ENCODE results near the gene CEP43. TPM values are rescaled to one million over a fixed set of nuclear protein-coding genes. Genes with fewer than 3 reads are reported as not detected.

CEP43 gene
- total RNA-seq, 1 donor from 2014 or later, result 12.3 TPM

DNA sequence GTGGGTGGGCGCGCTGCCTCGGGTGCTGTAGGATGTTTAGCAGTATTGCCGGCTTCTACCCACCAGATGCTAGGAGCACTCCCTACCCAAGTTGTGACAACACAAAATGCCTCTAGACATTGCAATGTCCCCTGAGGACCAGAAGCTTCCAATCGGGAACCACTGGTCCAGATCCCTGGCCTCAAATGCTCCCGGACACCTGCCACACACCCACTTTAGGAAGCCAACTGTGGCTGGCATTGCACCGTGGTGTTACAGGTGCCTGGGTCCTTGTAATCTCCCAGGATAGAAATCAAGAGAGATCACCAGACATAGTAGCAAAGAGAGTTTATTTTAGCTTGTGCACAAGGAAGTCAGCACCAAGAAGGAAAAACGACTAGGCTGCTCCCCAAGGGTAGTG is 27.9 kb upstream of the CEP43 start:
- no peak overlapping the region for H3K4me3 ChIP-seq
- DNase-seq, result no peak
- no peaks in the 10 kb centered on the region for H3K27me3 ChIP-seq (ENCODE audit: low read depth)
- intact Hi-C loops (cut with micrococcal nuclease), result no loop called here
- H3K36me3 ChIP-seq, result no peaks in the 10 kb centered on the region
- TF ChIP-seq CTCF (IDR thresholded peaks at IDR 0.05; ENCODE audit: borderline replicate concordance), result no peak
- no peaks in the 10 kb centered on the region for H3K9me3 ChIP-seq (replicated peaks)
- no peaks in the 10 kb centered on the region for H3K4me1 ChIP-seq
- H3K27ac ChIP-seq (replicated peaks), result no peak overlapping the region

DNA sequence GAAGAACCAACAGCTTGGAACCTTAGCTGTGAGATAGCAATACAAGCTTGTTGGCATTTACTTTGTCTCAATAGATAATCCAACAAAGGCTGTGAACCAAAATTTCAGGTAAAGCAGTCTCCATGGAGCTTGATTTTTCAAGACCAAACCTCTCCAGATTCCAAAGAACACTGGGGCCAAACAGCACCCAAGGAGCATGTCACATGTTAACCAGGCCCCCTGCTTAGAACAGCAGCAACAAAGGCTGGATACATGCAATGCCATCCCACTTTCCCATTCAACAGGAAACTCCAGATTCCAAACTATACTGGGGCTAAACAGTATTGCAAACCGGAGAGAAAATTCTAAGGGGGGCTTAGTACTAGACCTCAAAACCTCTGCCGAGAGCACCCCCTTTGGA is 27.1 kb upstream of the CEP43 start:
- Histone ChIP-seq H3K4me3 (no peak overlapping the region), H3K36me3 (no peaks in the 10 kb centered on the region), H3K27me3 (ENCODE audit: low read depth) (no peaks in the 10 kb centered on the region), H3K9me3 (replicated peaks) (no peaks in the 10 kb centered on the region), H3K4me1 (no peaks in the 10 kb centered on the region), H3K27ac (replicated peaks) (no peak overlapping the region)
- intact Hi-C loops (cut with micrococcal nuclease), result no loop called here
- TF ChIP-seq CTCF (IDR thresholded peaks at IDR 0.05; ENCODE audit: borderline replicate concordance), result no peak
- no peak for DNase-seq

- no peak for DNase-seq
- H3K9me3 ChIP-seq (replicated peaks), result no peaks in the 10 kb centered on the region
- no peaks in the 10 kb centered on the region for H3K4me1 ChIP-seq
- TF ChIP-seq CTCF (IDR thresholded peaks at IDR 0.05; ENCODE audit: borderline replicate concordance), result no peak
- no peaks in the 10 kb centered on the region for H3K36me3 ChIP-seq
- no peaks in the 10 kb centered on the region for H3K27me3 ChIP-seq (ENCODE audit: low read depth)
- intact Hi-C loops (cut with micrococcal nuclease), result no loop called here
- H3K4me3 ChIP-seq, result no peak overlapping the region
- no peak overlapping the region for H3K27ac ChIP-seq (replicated peaks)
Observed at GRCh38 chr6:166976636-166977035, 22.6 kb upstream of the CEP43 start.

DNA sequence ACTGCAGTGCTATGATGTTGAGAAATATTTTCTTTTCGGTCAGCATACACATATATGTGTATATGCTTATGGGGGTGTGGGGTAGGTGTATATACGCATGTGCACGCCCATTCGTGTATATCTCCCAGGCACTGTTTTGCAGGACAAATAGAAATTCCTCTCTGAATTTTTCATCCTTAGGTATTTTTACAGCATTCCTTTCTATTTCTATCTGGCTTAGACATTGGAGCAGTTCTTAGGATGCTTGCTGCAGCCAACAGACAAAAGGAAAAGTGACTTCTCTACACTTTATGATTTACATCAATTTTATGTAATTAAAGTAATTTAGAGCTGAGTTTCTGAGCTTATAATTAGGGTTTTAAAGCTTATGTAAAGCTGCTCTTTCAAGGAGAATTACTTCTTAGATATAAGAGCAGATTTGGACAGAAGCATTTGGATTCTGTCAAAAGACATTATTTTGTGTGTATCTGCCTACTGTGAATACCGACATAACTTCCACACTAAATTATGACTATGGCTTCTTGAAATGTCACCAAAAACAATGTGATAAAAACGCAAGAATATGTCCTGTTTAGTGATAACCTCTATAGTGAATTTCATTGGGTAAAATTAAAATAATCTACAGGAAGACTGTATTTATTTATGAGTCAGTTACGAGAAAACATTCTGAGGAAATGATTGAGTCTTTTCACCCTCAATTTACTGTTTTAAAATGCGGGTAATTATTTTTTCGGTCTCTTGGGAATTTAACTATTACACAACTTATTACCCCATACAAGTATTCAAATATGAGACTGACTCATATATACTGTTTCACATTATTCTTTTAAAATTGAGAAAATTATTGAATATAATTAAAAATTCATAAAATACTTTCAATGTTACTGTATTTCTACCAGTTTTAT is 21.3 kb upstream of the CEP43 start:
- Histone ChIP-seq H3K9me3 (replicated peaks) (no peaks in the 10 kb centered on the region), H3K27ac (replicated peaks) (no peak overlapping the region), H3K4me3 (no peak overlapping the region), H3K36me3 (no peaks in the 10 kb centered on the region), H3K27me3 (ENCODE audit: low read depth) (no peaks in the 10 kb centered on the region), H3K4me1 (no peaks in the 10 kb centered on the region)
- TF ChIP-seq CTCF (IDR thresholded peaks at IDR 0.05; ENCODE audit: borderline replicate concordance), result no peak
- DNase-seq, result no peak
- intact Hi-C loops (cut with micrococcal nuclease), result no loop called here

- TF ChIP-seq CTCF (IDR thresholded peaks at IDR 0.05; ENCODE audit: borderline replicate concordance), result no peak
- Histone ChIP-seq H3K36me3 (no peaks in the 10 kb centered on the region), H3K4me1 (no peaks in the 10 kb centered on the region), H3K27me3 (ENCODE audit: low read depth) (no peaks in the 10 kb centered on the region), H3K9me3 (replicated peaks) (no peaks in the 10 kb centered on the region), H3K27ac (replicated peaks) (no peak overlapping the region), H3K4me3 (no peak overlapping the region)
- no peak for DNase-seq
- intact Hi-C loops (cut with micrococcal nuclease), result loop anchor here (10.0 kb wide), 1 partner anchor 196 kb away; no protein-coding TSS in a partner anchor
Observed at GRCh38 chr6:166980738-166981137, 18.5 kb upstream of the CEP43 start.
